Measurements from ENCODE around the gene COQ7. TPM values are rescaled to one million over a fixed set of nuclear protein-coding genes. Genes with fewer than 3 reads are reported as not detected.

The COQ7 gene
- 10 to 100 TPM; 12.7 to 19.8 (median 14.2) TPM for total RNA-seq

DNA sequence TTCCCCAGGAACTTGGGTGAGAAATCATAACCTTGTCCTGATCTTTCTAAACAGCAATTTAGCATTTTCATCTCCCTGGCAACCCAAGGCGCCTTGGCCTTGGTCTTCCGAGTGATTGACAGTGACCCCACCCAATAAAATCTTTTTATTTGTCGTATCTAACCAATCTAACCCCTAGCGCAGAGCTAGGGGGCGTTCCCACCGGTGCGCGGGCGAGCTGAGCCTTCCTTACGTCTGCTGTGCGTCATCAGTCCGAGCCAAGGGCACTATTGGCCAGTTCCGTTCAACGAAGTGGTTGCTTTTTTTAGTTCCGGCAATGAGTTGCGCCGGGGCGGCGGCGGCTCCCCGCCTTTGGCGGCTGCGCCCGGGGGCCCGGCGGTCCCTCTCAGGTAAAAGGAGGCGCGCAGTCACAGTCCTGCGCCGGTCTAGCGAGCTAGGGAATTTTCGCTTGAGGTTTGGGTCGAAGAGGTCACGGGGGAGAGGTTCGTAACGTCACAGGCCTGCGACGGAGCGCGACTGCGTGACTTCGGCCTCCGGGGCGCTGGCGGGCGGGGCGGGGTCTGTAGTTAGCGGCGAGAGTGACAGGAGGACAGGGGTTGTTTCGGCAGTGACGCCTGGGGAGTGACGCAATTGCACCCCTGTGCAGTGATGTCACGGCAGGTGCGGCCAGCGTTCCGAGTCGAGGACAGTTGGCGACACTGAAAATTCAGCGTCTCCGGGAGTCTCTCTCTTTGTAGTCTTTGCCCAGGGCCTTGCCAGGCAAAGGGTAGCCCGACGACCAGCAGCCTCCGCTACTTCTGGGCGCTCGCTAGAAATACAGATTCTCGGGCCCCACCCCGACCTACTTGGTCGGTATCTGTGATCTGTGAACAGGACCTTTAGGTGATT is at the start of gene COQ7:
TSS of gene COQ7 (plus strand) at position 266 of the 888 bp plus-strand sequence. CDS start at position 317, 51 bp downstream.
- DNase-seq (ENCODE audit: low spot score in 2 of 2): peak; percentile 96
- WGBS, 2 donors: 0 to 1% methylated on average over 54 to 62 of the region's 68 CpGs
- Histone ChIP-seq H3K9me3 (no peaks in the 10 kb centered on the region), H3K4me1 (peaks cover 0 to 26% (median 13%) of the 10 kb centered on the region in 4 donors), H3K27me3 (no peaks in the 10 kb centered on the region), H3K4me3 (peak within 1 kb of the TSS; percentile 72 to 91 (median 90)), H3K36me3 (peaks cover 0 to 24% (median 0%) of the 10 kb centered on the region in 3 donors), H3K27ac (peak within 1 kb of the TSS; percentile 99 to 100 (median 100))
- TF ChIP-seq POLR2A (IDR thresholded peaks at IDR 0.05) (peak; percentile 14 to 62), EP300 (IDR thresholded peaks at IDR 0.05) (peak; percentile 89 to 96)
- TF ChIP-seq, protein P1, sequence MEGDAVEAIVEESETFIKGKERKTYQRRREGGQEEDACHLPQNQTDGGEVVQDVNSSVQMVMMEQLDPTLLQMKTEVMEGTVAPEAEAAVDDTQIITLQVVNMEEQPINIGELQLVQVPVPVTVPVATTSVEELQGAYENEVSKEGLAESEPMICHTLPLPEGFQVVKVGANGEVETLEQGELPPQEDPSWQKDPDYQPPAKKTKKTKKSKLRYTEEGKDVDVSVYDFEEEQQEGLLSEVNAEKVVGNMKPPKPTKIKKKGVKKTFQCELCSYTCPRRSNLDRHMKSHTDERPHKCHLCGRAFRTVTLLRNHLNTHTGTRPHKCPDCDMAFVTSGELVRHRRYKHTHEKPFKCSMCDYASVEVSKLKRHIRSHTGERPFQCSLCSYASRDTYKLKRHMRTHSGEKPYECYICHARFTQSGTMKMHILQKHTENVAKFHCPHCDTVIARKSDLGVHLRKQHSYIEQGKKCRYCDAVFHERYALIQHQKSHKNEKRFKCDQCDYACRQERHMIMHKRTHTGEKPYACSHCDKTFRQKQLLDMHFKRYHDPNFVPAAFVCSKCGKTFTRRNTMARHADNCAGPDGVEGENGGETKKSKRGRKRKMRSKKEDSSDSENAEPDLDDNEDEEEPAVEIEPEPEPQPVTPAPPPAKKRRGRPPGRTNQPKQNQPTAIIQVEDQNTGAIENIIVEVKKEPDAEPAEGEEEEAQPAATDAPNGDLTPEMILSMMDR (IDR thresholded peaks at IDR 0.05): peak in 2 of 5 experiments; percentile 20 to 46

DNA sequence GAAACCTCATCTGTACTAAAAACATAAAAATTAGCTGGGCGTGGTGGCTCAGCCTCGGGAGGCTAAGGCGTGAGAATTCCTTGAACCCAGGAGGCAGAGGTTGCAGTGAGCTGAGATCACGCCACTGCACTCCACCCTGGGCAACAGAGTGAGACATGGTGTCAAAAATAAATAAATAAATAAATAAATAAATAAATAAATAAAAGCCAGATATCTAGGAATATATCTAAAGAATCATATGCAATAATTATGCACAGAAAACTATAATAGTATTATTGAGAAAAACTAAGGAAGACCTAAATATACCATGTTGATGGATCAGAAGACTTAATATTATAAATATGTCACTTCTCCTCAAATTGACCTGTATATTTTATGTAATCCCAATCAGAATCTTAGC is 46.7 kb upstream of the COQ7 start:
- TF ChIP-seq, protein P1 (IDR thresholded peaks at IDR 0.05): no peak
- TF ChIP-seq POLR2A (IDR thresholded peaks at IDR 0.05): no peak
- TF ChIP-seq EP300 (IDR thresholded peaks at IDR 0.05): no peak

DNA sequence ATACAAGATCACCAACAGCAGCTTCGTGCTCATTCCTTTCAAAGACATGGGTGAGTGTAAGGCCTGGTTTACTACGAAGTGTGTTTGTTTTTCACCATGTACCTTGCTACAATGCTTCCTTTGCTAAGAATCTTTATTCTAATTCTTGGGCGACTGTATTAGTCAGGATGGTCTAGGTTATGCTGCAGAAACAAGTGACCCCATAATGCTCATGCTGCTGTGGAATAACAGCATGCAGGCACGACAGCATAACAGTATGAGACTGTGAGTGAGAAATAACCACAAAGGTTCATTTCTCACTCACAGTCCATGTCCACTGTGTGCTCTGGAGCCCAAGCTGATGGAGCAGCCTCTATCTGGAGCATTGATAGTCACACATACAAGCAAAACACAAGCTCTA is 45.7 kb upstream of the COQ7 start:
- Histone ChIP-seq H3K36me3 (peaks cover 0 to 41% (median 0%) of the 10 kb centered on the region in 3 donors), H3K27me3 (no peaks in the 10 kb centered on the region), H3K27ac (no peak overlapping the region), H3K9me3 (peaks cover 0 to 5% (median 0%) of the 10 kb centered on the region in 4 donors), H3K4me1 (no peaks in the 10 kb centered on the region), H3K4me3 (no peak overlapping the region)
- no peak for DNase-seq (ENCODE audit: low spot score in 2 of 2)
- 88 to 91% methylated on average over 4 of the region's 4 CpGs for whole genome bisulfite sequencing, 2 donors
- TF ChIP-seq EP300 (IDR thresholded peaks at IDR 0.05) (no peak), POLR2A (IDR thresholded peaks at IDR 0.05) (no peak)
- TF ChIP-seq, protein P1 (IDR thresholded peaks at IDR 0.05): no peak

More for the DNA sequence above, 46.7 kb upstream of the COQ7 start:
- WGBS, 2 donors: 91 to 92% methylated on average over 4 of the region's 4 CpGs
- H3K4me1 ChIP-seq: no peaks in the 10 kb centered on the region
- peaks cover 0 to 41% (median 0%) of the 10 kb centered on the region in 3 donors for H3K36me3 ChIP-seq
- no peak overlapping the region for H3K4me3 ChIP-seq
- no peaks in the 10 kb centered on the region for H3K27me3 ChIP-seq
- H3K27ac ChIP-seq: no peak overlapping the region
- no peak for DNase-seq (ENCODE audit: low spot score in 2 of 2)
- peaks cover 0 to 5% (median 0%) of the 10 kb centered on the region in 4 donors for H3K9me3 ChIP-seq

DNA sequence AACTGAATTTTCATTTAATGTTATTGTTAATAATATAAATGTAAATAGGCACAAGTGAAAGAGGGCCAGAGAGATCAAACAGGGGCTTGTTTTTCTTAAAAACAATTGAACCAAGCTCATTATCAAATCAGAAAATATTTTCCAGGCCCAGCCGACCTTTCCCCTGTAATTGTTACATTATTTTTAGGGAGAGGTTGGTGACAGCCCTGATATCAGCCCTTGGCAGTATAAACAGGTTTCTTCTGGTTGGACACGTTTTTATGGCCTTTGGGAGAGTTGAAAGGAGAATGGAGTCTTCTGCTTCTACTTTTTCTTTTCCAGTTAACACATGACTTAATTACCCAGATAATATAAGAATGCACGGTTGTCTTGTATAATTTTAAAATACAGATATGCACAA is 40.0 kb upstream of the COQ7 start:
- H3K27ac ChIP-seq: no peak overlapping the region
- TF ChIP-seq, protein P1 (IDR thresholded peaks at IDR 0.05): no peak
- no peak for TF ChIP-seq EP300 (IDR thresholded peaks at IDR 0.05)
- TF ChIP-seq POLR2A (IDR thresholded peaks at IDR 0.05): no peak
- no peaks in the 10 kb centered on the region for H3K27me3 ChIP-seq
- 41 to 43% methylated on average over 3 of the region's 3 CpGs for WGBS, 2 donors
- no peaks in the 10 kb centered on the region for H3K9me3 ChIP-seq
- peaks cover 0 to 38% (median 0%) of the 10 kb centered on the region in 3 donors for H3K36me3 ChIP-seq
- no peak overlapping the region for H3K4me3 ChIP-seq
- no peaks in the 10 kb centered on the region for H3K4me1 ChIP-seq
- no peak for DNase-seq (ENCODE audit: low spot score in 2 of 2)

DNA sequence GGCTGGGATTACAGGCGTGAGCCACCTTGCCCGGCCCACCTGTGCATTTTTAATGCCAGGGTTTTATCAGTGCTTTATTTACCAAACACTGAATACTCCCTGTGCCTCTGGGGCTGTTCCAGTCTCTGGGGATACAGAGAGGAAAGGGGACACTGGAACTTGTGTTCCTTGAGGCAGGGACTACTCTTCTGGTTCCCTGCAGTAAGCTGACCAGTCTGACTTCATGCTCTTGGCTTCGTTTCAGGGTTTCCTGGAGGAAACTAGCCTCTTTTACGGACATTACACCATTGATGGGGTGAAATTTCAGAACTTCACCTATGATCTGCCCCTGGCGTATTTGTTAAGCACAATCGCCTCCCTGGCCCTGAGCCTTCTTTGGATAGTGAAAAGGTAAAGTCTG is 37.4 kb upstream of the COQ7 start:
- Histone ChIP-seq H3K27me3 (no peaks in the 10 kb centered on the region), H3K4me3 (no peak overlapping the region), H3K36me3 (peaks cover 0 to 22% (median 0%) of the 10 kb centered on the region in 3 donors), H3K9me3 (no peaks in the 10 kb centered on the region), H3K27ac (no peak overlapping the region), H3K4me1 (no peaks in the 10 kb centered on the region)
- TF ChIP-seq, protein P1 (IDR thresholded peaks at IDR 0.05): no peak
- TF ChIP-seq POLR2A (IDR thresholded peaks at IDR 0.05) (no peak), EP300 (IDR thresholded peaks at IDR 0.05) (no peak)
- DNase-seq (ENCODE audit: low spot score in 2 of 2): no peak
- WGBS, 2 donors: 79 to 81% methylated on average over 6 of the region's 6 CpGs

All from tibial nerve (tissue), 4 donors.